Stimulated activated effector memory CD8-positive, alpha-beta T cell treated with anti-CD3 and anti-CD28 coated beads, Interleukin-12 subunit alpha, Interleukin-12 subunit beta, amount 100 ng/mL, for 72 hours (primary cell): ENCODE results near the gene TNFSF9.

Experiments
- ATAC-seq: fragments of 150-1000 bp; cut with Tn5 transposase; 2 replicates; pipeline ENCODE4 v1.10.0; 2021
- DNase-seq, 2 donors: peaks; one replicate each; pipeline ENCODE4 v3.0.0; 2021 to 2022; ENCODE audit warnings: low spot score in 2 of 2
- H3K27ac Mint-ChIP-seq: one replicate; pipeline ENCODE4 v1.8.0; 2022; ENCODE audit warnings: mild to moderate bottlenecking, mixed read lengths
- H3K36me3 Mint-ChIP-seq: one replicate; pipeline ENCODE4 v1.8.0; 2022; ENCODE audit warnings: mild to moderate bottlenecking, mixed read lengths
- H3K4me1 Mint-ChIP-seq: one replicate; pipeline ENCODE4 v1.8.0; 2022; ENCODE audit warnings: mixed read lengths
- H3K4me3 Mint-ChIP-seq: one replicate; pipeline ENCODE4 v1.8.0; 2022; ENCODE audit warnings: mild to moderate bottlenecking, mixed read lengths
- H3K9me3 Mint-ChIP-seq: one replicate; pipeline ENCODE4 v1.8.0; 2022; ENCODE audit warnings: mixed read lengths

The TNFSF9 gene

DNA sequence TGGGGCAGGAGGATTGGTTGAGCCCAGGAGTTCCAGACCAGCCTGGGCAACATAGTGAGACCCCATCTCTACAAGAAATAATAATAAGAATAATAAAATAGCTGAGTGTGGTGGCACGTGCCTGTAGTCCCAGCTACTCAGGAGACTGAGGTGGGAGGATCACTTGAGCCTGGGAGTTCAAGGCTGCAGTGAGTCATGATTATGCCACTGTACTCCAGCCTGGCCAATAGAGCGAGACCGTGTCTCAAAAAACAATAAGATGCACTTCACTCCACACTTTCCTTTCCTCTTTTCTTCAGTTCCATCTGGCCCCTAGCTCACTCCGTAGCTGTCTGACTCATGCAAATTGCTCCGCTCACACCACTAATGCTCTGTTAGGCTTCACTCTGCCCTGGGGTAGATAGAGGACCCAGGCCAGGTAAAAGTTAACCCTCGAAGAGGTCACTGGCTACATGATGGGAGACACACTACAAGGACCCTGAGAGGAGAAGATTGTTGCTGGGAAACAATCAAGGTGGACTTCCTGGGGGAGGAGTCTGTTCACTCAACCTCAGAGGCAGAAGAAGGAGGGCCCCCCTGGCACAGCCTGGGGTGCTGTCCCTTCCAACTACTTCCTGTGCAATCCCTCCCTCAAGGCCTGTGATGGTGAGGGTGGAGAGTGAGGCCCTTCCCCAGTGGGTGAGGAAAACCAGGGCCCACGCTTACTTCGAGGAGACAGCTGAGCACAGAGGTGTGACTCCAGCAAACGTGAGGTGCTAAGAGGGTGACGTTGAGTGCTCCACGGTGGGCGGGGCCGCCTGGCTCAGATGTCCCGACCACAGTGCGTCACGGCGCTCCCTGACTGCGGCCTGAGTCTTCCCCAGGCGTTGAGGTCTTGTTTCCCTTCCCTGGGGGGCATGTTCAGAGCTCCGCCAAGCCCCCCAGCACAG is 8.8 kb upstream of the TNFSF9 start:
- Mint-ChIP-seq H3K36me3 (peaks cover 32% of the 10 kb centered on the region), H3K27ac (peak overlapping the region; percentile 81), H3K4me1 (peaks cover 45% of the 10 kb centered on the region), H3K9me3 (no peaks in the 10 kb centered on the region), H3K4me3 (peak overlapping the region; percentile 20)
- ATAC-seq (peak; percentile 91), DNase-seq (peak; percentile 70 to 89)

DNA sequence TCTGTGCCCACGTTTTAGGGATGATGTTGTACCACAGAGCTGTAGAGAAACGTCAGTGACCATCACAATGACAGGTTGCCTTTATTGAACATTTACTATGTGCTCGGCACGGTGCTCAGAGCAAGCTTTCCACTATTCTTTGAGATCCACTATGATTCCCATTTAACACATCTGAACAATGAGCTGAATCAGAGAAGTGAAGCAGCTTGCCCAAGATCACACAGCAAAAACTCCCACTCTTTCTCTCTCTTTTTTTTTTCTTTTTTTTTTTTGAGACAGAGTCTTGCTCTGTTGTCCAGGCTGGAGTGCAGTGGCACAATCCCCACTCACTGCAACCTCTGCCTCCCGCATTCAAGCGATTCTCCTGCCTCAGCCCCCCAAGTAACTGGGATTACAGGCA is 8.1 kb upstream of the TNFSF9 start:
- peaks cover 38% of the 10 kb centered on the region for H3K4me1 Mint-ChIP-seq
- peaks cover 24% of the 10 kb centered on the region for H3K36me3 Mint-ChIP-seq
- H3K4me3 Mint-ChIP-seq: peak overlapping the region; percentile 20
- ATAC-seq: peak; percentile 4
- DNase-seq: no peak
- peak overlapping the region; percentile 81 for H3K27ac Mint-ChIP-seq
- no peaks in the 10 kb centered on the region for H3K9me3 Mint-ChIP-seq

DNA sequence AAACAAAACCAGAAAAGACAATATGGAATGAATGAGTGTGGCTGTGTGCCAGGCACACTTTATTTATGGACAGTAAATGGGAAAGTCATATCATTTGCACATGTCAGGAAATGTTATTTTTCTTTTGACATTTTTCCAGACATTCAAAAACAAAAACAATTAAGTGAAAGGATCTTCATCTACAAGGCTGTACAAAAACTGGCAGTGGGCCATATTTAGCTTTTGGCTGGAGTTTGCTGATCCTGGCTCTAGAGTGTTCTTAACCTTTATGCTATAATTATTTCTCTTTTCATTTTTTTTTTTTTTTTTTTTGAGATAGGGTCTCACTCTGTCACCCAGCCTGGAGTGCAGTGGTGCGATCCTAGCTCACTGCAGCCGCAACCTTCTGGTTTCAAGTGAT is 6.5 kb upstream of the TNFSF9 start:
- no peak overlapping the region for H3K4me3 Mint-ChIP-seq
- no peak for ATAC-seq
- H3K4me1 Mint-ChIP-seq: peaks cover 26% of the 10 kb centered on the region
- H3K27ac Mint-ChIP-seq: no peak overlapping the region
- DNase-seq: no peak
- peaks cover 15% of the 10 kb centered on the region for H3K36me3 Mint-ChIP-seq
- no peaks in the 10 kb centered on the region for H3K9me3 Mint-ChIP-seq

DNA sequence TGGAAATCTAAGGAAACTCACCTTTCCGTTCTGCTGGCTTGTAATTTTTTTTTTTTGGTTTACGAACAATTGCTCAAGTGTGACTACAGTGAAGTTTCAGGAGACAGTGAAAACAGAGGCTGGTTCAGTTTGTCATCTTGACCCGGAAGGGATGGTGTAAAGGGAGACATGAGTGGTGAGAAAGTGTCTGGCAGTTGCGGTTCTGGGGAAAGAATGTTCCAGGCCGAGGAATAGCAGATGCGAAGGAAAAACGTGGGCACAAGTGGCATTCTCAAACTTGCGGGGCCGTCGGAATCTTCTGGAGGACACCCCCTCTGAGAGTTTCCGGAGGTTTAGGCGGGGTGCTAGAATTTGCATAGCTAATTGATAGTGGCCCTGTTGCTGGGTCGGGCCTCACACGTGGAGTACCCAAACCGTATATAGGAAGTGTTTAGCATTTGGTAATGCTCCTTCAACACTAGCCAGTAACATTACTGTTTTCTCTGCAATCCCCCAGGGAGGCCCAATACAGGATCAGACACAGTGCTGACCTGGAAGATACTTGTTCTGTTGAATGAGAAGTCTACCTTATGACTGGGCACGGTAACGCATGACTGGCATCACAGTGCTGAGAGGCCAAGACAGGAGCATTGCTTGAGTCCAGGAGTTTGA is 2.8 kb upstream of the TNFSF9 start:
- H3K36me3 Mint-ChIP-seq: peaks cover 26% of the 10 kb centered on the region
- no peaks in the 10 kb centered on the region for H3K9me3 Mint-ChIP-seq
- no peak overlapping the region for H3K4me3 Mint-ChIP-seq
- H3K4me1 Mint-ChIP-seq: peaks cover 38% of the 10 kb centered on the region
- ATAC-seq (peak; percentile 29), DNase-seq (no peak)
- H3K27ac Mint-ChIP-seq: no peak overlapping the region

GRCh38 chr19:6528544-6529121 is 2.2 kb upstream of the TNFSF9 start:
- Mint-ChIP-seq H3K36me3 (peaks cover 29% of the 10 kb centered on the region), H3K4me3 (no peak overlapping the region), H3K27ac (no peak overlapping the region), H3K4me1 (peaks cover 39% of the 10 kb centered on the region), H3K9me3 (no peaks in the 10 kb centered on the region)
- DNase-seq (no peak), ATAC-seq (no peak)

DNA sequence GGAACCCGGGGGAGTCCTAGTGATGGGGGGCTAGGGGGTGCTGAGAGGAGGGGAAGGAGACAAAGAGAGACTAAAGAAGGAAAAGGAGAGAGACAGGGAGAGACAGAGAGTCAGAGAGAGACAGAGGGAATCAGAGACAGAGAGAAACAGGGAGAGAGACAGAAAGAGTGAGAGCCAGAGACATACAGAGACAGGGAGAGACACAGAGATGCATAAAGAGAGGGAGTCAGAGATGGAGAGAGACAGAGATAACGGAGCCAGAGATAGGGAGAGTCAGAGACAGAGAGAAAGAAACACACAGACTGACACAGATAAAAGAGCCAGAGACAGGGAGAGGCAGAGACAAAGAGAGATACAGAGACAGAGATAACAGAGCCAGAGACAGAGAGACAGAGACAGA is 1.5 kb upstream of the TNFSF9 start:
- no peak for DNase-seq
- Mint-ChIP-seq H3K4me3 (peak overlapping the region; percentile 79), H3K27ac (peak overlapping the region; percentile 84), H3K9me3 (no peaks in the 10 kb centered on the region), H3K4me1 (peaks cover 46% of the 10 kb centered on the region), H3K36me3 (peaks cover 36% of the 10 kb centered on the region)
- no peak for ATAC-seq

DNA sequence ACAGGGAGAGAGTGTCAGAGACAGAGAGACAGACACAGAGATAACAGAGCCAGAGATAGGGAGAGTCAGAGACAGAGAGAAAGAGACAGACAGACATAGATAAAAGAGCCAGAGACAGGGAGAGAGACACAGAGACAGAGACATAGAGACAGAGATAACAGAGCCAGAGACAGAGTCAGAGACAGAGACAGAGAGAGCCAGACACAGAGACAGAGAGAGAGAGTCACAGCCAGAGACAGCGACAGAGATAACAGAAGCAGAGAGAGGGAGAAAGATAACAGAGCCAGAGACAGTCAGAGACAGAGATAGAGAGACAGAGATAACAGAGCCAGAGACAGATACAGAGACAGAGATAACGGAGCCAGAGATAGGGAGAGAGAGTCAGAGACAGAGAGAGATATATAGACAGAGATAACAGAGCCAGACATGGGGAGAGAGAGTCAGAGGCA is 865 bp upstream of the TNFSF9 start:
- Mint-ChIP-seq H3K36me3 (peaks cover 42% of the 10 kb centered on the region), H3K4me3 (peak overlapping the region; percentile 79), H3K4me1 (peaks cover 49% of the 10 kb centered on the region), H3K27ac (peak overlapping the region; percentile 84), H3K9me3 (no peaks in the 10 kb centered on the region)
- DNase-seq: no peak
- no peak for ATAC-seq

DNA sequence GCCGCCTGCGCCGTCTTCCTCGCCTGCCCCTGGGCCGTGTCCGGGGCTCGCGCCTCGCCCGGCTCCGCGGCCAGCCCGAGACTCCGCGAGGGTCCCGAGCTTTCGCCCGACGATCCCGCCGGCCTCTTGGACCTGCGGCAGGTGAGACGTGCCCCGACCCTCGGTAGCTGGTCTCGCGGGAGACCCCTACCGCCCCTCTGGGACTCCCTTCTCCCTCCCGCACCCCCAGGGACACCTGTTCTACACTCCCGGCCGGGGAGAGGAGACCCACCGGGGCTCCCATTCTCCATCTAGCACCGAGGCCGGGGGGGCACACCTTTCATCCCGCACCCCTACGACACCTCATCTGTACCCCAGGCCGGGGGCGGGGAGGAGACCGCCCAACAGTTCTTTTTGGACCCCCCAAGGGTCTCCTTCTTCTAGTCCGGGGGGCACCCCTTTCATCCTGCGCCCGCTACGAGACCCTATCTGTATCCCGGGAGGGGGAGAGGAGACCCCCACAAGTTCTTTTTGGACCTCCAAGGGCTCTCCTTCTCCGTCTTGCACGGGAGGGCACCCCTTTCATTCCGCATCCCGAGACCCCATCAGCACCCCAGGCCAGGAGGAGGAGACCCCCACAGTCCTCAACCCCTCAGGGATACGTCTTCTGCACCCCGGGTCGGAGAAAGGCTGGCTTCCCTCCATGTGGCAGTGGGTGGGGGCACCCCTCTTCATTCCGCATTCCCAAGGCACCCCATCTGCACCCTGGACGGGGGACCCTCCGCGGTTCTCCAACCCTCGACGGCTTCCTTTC is 533 bp downstream of the TNFSF9 start:
- peak in 1 of 2 donors; percentile 66 for DNase-seq
- ATAC-seq: peak; percentile 27
- peak overlapping the region; percentile 84 for H3K27ac Mint-ChIP-seq
- peaks cover 56% of the 10 kb centered on the region for H3K36me3 Mint-ChIP-seq
- H3K9me3 Mint-ChIP-seq: no peaks in the 10 kb centered on the region
- H3K4me3 Mint-ChIP-seq: peak overlapping the region; percentile 79
- H3K4me1 Mint-ChIP-seq: peaks cover 60% of the 10 kb centered on the region

DNA sequence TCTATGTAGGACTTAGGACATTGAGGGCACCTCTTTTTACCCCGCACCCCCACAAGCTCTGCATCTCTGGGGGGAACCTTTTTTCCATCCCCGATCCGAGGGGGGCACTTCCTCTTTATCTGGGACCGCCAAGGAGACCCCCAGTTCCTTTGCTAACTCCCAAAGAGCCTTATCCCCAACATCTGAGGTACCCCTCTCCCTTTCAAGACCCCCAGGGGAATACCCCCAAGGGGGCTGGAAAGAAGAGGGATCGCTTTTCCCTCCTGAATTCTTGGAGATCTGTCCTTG is 1.1 kb downstream of the TNFSF9 start:
- Mint-ChIP-seq H3K36me3 (peaks cover 61% of the 10 kb centered on the region), H3K9me3 (no peaks in the 10 kb centered on the region), H3K4me1 (peaks cover 65% of the 10 kb centered on the region), H3K4me3 (peak overlapping the region; percentile 79), H3K27ac (peak overlapping the region; percentile 84)
- ATAC-seq (no peak), DNase-seq (no peak)

- Mint-ChIP-seq H3K36me3 (peaks cover 64% of the 10 kb centered on the region), H3K4me1 (peaks cover 69% of the 10 kb centered on the region), H3K27ac (peak overlapping the region; percentile 84), H3K4me3 (peak overlapping the region; percentile 79), H3K9me3 (no peaks in the 10 kb centered on the region)
- peak in 1 of 2 donors; percentile 67 for DNase-seq
- ATAC-seq: peak; percentile 2
Measured at GRCh38 chr19:6532244-6532999, 1.6 kb downstream of the TNFSF9 start.

DNA sequence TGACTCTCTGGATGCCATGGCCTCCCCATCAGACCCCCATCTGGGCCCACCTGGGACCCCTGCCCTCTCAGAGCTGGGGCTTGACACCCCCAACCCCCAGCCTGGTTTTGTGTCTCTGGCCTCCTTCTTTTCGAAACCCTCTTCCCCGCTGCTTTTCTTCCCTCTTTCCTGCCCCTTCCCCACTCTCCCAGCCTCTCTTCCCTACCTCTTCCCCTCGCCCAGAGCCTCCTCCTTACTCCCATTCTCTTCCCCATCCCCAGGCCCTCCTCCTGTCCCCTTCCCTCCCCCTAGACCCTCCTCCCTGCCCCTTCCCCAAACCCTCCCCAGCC is 2.1 kb downstream of the TNFSF9 start:
- Mint-ChIP-seq H3K4me1 (peaks cover 69% of the 10 kb centered on the region), H3K36me3 (peaks cover 64% of the 10 kb centered on the region), H3K27ac (peak overlapping the region; percentile 84), H3K4me3 (peak overlapping the region; percentile 79), H3K9me3 (no peaks in the 10 kb centered on the region)
- DNase-seq (no peak), ATAC-seq (no peak)

- H3K9me3 Mint-ChIP-seq: no peaks in the 10 kb centered on the region
- peaks cover 64% of the 10 kb centered on the region for H3K36me3 Mint-ChIP-seq
- H3K27ac Mint-ChIP-seq: peak overlapping the region; percentile 46
- ATAC-seq: no peak
- peak overlapping the region; percentile 38 for H3K4me3 Mint-ChIP-seq
- DNase-seq: no peak
- H3K4me1 Mint-ChIP-seq: peaks cover 69% of the 10 kb centered on the region
Measured at GRCh38 chr19:6533746-6534418, 3.1 kb downstream of the TNFSF9 start.

- Mint-ChIP-seq H3K4me1 (peaks cover 62% of the 10 kb centered on the region), H3K9me3 (no peaks in the 10 kb centered on the region), H3K4me3 (peak overlapping the region; percentile 38), H3K36me3 (peaks cover 64% of the 10 kb centered on the region), H3K27ac (no peak overlapping the region)
- DNase-seq (no peak), ATAC-seq (no peak)
Measured at GRCh38 chr19:6534451-6535093, 3.7 kb downstream of the TNFSF9 start.
